ENCODE measurements around the gene ENOX1.

DNA sequence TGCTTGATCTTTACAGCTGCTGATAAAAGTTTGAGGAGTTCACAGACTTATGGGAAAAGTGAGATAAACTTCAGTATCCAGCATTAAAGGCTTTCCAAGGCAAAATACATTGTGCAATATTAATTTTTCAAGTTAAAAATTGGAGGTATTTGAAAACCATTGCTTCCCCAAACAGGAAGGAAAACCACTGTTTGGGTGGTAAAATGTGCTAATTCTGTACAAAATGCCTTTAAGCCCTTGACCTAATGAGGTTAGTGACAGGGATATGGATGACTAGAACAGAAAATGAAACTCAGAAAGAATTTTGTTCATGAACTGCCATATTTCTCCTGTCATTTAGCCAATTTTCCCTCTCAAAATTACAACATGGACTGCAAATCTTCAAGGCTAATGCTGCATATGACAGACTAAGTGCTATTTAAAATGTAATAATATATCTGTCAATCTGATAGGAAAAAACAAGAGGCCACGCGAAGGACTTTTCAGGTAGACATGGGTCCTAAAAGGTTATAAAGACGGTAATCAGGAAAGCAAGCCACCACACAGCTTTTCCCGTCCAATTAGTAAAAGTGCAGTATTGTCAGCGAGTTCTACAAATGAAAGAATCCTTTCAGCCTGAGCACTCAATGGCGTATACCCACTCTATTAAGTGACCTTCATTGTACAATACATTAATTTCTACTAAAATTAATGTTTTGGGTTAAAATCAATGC lies 212.8 kb downstream of the ENOX1 start:
- TF ChIP-seq RARB (CRISPR knock-in tag; IDR thresholded peaks at IDR 0.05) (no peak), ZFP3 (CRISPR knock-in tag; IDR thresholded peaks at IDR 0.05) (no peak)
- TF ChIP-seq, protein P1, sequence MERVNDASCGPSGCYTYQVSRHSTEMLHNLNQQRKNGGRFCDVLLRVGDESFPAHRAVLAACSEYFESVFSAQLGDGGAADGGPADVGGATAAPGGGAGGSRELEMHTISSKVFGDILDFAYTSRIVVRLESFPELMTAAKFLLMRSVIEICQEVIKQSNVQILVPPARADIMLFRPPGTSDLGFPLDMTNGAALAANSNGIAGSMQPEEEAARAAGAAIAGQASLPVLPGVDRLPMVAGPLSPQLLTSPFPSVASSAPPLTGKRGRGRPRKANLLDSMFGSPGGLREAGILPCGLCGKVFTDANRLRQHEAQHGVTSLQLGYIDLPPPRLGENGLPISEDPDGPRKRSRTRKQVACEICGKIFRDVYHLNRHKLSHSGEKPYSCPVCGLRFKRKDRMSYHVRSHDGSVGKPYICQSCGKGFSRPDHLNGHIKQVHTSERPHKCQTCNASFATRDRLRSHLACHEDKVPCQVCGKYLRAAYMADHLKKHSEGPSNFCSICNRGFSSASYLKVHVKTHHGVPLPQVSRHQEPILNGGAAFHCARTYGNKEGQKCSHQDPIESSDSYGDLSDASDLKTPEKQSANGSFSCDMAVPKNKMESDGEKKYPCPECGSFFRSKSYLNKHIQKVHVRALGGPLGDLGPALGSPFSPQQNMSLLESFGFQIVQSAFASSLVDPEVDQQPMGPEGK (CRISPR knock-in tag; IDR thresholded peaks at IDR 0.05; ENCODE audit: borderline replicate concordance), result no peak
